SKM-1 treated with dmso at 0.1 percent for 144 hours (cell line): ENCODE data around the gene GALK1.
"Not testable (repeated sequence)": the region's sequence is repeated elsewhere in the genome, so short reads cannot be mapped to it uniquely, and the experiment has no call there.

Experiments
- DNase-seq: peaks from one replicate; lab custom pipeline; 2025; ENCODE audit not compliant: unreplicated experiment; lab: John Stamatoyannopoulos, UW

Gene GALK1

GRCh38 chr17:75784473-75785015 lies 19.6 kb upstream of the GALK1 start, which contains the start of gene UNK:
Gene UNK (plus strand): TSS chr17:75784806. CDS start chr17:75784881, 75 bp downstream.
- peak; percentile 98 for DNase-seq

- DNase-seq = no peak
These were observed 18.9 kb upstream of the GALK1 start for GRCh38 chr17:75783803-75784472.

- DNase-seq = peak; percentile 95
These were observed 18.2 kb upstream of the GALK1 start for GRCh38 chr17:75783069-75783783.

DNA sequence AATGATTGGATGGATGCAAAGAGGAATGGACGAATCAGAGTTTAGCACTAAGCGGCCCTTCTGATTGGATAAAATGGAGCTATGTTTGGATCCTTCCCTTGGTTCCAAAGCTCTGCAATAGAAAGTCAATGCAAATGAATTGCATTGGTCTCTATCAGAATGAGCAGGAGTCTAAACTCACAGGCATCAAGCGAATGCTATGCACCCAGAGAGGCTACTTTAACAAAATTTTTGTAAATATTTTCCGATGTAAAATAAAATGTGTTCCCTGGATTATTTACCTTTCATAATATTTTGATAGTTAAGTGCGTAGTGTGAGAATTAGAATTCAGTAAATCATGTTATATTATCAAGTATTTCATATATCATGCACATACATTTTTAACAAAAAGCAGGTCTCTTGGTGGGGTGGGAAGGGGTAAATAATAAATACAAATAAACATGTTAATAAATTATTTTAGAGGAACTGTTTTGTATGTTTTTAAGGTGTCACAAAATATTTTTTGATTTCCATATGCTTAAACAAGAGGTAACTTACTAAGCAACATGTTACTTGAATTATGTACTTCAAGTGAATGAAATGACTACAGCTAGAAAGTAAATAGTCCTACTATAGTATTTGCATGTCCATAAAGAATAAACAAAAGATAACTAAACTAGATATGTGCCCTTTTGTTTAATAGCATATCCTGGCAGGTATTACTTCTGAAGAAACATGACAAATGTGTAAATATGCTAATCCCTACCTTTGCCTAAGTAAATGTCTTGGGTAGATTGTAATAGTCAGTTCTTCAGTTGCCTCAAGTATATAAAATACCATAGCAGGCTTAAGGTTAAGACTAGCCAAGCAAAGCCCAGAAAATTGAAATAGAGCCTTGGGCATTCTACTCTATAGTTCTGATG lies 15.2 kb upstream of the GALK1 start:
- DNase-seq = no peak

DNA sequence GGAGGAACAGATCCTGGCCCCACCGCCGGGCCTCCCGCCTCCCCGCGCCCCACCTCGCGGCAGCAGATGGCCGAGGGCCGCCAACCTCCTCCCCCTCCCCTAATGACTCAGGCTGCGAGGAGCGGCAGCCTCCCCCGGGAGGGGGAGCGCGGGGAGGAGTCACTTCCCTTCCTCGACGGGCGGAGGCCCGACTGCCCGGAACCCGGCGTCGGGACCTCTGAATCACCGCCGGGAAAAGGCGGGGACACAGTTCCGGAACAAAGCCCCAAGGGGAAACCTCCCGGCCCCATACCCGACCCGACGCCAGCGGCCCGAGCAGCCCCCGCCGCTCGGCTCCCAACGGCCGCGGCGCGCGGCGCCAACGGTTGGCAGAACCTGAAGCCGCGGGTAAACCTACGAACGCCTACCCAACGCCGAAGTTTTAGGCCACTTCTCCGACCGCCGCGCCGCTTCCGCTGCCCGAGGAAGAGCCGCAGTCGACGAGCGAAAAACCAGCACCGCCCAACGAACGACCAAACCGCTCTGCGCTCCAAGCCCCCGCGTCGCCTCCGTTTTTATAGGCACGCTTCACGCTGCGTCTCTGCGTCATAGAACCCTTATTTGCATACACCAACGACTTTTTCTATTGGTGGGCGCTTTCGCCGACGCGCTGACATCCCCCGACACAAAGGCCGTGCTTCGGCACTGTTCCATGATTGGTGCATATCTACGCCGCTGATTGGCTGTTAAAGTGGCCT lies 14.4 kb upstream of the GALK1 start:
- peak; percentile 99 for DNase-seq

DNA sequence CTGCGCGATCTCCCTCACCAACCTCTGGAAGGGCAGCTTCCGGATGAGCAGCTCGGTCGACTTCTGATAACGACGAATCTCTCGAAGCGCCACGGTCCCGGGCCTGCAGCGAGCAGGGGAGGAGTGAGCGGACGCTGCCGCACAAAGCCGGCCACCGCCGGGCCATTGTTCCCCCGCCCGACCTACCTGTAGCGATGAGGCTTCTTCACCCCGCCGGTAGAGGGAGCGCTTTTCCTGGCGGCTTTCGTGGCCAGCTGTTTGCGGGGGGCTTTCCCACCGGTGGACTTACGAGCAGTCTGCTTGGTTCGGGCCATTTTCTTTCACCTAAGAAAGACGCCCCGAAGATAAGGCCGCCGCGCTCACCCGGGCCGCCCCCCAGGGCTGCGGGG lies 13.9 kb upstream of the GALK1 start:
- DNase-seq = no peak

DNA sequence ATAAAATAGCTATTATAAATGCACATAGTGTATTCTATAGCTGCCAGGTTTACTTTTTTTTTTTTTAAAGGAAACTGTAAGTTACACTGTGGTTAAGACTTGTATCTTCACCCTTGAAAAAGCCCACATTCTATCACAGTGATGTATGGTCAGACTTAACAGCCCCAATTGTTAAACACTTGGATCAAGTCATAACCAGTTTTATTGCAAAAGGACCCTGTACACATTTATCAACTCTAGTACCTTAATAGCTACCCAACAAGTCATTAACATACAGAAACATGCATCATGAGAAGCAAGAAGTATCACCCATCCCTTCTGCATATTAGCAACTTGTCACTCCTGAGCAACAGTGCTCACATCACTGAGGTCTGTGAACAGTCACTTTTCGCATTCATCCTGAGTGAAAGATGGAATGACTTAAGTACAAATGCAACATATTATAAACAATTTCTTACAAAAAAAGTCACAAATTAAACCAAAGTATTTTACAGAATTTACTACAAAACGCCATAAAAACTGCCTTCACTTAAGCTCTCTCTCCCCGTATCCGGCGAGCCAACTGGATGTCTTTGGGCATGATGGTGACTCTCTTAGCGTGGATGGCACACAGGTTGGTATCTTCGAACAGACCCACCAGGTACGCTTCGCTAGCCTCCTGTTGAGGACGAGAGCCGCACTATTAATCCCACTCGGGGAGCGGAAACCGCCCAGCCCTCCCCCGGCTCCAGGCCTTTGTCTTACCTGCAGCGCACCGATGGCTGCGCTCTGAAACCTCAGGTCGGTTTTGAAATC lies 13.3 kb upstream of the GALK1 start:
- DNase-seq = not testable (repeated sequence)

DNA sequence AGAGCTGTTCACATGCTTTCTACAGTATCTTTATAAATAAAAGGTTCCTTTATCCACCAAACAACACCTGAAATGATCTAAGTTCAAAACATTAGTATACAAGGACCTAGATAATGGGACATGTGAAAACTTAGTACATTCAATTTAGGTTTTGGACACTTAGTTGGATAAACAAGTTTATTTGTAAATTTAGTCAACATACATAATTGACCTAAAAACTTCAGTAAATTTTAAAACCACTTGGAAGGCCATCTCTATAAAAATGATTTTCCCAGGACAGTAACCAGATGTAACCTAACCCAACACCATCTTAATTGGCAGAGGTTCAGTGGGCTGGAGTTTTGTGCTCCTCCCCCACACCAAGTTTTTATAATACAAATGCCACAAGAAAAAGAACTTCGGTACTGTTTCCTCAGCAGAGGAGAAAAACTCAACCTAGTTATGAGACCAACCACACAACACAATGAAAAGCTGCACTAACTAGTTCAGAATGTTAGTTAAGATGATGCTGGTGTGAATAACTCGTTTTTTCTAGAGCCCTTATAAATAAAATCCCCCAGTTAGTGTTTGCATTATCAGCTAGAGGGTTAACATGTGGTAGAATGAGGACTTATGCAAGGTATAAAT lies 12.4 kb upstream of the GALK1 start:
- no peak for DNase-seq

GRCh38 chr17:75776386-75777295 lies 11.6 kb upstream of the GALK1 start:
- DNase-seq = no peak

- no peak for DNase-seq
These were observed 10.1 kb upstream of the GALK1 start for GRCh38 chr17:75774991-75775668.

- no peak for DNase-seq
These were observed 9.5 kb upstream of the GALK1 start for GRCh38 chr17:75774471-75774990.

GRCh38 chr17:75773808-75774470 lies 8.9 kb upstream of the GALK1 start:
- no peak for DNase-seq

DNA sequence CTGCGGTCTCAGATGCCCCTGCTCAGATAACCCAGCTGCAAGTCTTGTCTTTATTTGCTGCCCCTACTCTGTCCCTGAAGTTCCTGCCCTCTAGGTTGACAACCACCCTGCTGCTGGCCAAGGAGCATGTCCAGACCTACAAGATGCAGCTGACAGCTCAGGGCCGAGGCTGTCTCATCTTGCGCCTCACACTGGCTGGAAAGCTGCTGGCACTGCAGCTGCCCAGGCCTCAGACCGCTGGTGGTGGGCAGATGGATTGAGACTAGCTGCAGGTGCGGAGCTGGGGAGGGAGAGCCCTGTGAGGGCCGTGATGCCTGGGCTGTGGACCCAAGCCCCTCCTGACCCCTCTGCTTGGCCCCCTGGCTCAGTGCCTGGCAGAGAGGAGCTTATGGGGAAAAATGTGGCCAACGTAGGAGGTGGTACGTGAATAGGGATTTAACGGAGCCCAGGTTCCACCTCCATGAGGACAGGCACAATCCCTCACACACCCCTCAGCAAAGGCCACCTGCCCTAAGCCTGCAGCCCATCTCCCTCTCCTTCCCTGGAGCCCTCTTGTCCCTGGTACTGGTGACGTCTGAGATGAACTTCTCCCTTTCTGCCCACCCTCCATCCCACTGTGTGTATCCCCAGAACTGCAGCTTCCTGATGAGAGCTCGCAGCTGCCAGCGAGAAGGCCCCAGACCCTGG lies 8.3 kb upstream of the GALK1 start:
- DNase-seq = no peak

DNA sequence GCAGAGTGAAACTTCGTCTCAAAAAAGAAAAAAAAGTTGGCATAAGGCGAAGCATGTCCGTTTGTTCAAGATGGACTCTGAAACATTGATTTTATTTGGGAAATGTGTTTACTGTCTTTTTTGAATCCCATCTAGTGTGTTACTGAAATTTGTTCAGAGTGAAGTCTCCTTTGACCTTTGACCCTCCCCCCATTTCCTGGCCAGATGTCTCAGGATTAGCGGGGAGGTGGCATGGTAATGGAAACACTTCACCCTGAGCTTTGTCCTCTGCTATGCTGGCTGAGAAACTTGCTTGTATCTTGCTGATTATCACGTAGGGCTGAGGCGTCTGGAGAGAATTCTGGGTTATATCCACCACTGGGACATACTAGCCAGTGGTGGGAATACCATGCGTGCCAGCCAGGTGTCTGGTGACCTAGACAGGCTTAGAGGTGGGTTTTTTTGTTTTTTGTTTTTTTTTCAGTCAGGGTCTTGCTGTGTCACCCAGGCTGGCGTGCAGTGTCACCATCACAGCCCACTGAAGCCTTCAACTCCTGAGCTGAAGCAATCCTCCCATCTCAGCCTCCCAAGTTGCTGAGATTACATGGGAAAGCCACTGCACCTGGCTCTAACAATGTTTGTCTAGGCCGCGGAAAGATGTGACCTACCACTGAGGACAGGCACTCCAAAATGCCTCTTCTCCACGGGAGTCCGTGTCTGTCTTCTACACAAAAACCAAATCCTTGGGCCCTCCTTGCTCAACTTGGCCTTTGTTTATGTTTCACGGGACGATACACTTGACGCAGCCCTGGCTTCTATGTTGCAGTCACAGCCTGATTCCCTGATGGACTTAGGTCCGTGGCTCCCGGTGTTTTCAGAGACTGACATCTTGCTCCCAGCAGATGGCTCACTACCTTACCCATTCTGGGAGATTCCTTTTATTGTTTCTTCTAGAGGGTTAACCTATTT lies 6.6 kb upstream of the GALK1 start:
- no peak for DNase-seq

DNA sequence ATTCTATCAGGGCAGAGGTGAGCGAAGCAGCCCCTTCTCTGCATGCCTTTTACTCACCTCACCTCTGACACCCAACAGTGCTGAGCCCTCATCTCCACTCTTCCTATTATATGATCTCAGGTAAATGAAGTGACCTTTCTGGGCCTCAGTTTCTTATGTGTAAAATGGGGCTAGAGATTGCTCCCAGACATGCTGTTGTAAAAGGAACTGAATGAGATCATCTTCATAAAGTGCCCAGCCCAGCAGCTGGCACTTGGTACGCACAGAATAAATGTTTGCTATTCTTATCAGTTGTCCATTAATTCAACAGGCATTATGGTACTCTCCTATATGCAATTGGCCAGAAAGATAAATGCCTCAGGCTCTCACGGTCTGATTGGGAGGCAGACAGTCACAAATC lies 4.5 kb upstream of the GALK1 start:
- DNase-seq = no peak
